Measurements from ENCODE around the gene FRAS1.

Gene FRAS1

DNA sequence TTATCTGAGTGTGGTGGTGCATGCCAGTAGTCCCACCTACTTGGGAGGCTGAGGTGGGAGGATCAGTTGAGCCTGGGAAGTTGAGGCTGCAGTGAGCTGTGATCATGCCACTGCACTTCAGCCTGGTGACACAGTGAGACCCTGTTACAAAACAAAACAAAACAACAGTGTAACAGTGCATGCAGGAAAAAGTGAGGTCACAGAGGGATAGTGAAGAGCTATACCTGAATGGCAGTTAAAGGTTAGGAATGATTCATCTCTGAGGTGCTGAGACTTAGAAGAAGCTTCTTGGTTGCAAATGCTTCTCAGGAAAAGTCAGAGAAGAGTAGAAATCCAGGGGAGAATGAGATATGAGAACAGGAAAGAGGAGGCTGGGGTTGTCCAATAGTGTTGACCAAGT is 178.7 kb downstream of the FRAS1 start:
- TF ChIP-seq POLR2AphosphoS5 (IDR thresholded peaks at IDR 0.05; ENCODE audit: low read depth, low read length) (no peak), FOXP2 (optimal IDR thresholded peaks at IDR 0.05; ENCODE audit: borderline replicate concordance, extremely low read depth, extremely low read length, insufficient read depth) (no peak), SIN3A (IDR thresholded peaks at IDR 0.05; ENCODE audit: borderline replicate concordance, insufficient read depth, low read length) (no peak), TAF1 (IDR thresholded peaks at IDR 0.05; ENCODE audit: borderline replicate concordance, insufficient read depth, low read length) (no peak)
- TF ChIP-seq, protein P1, sequence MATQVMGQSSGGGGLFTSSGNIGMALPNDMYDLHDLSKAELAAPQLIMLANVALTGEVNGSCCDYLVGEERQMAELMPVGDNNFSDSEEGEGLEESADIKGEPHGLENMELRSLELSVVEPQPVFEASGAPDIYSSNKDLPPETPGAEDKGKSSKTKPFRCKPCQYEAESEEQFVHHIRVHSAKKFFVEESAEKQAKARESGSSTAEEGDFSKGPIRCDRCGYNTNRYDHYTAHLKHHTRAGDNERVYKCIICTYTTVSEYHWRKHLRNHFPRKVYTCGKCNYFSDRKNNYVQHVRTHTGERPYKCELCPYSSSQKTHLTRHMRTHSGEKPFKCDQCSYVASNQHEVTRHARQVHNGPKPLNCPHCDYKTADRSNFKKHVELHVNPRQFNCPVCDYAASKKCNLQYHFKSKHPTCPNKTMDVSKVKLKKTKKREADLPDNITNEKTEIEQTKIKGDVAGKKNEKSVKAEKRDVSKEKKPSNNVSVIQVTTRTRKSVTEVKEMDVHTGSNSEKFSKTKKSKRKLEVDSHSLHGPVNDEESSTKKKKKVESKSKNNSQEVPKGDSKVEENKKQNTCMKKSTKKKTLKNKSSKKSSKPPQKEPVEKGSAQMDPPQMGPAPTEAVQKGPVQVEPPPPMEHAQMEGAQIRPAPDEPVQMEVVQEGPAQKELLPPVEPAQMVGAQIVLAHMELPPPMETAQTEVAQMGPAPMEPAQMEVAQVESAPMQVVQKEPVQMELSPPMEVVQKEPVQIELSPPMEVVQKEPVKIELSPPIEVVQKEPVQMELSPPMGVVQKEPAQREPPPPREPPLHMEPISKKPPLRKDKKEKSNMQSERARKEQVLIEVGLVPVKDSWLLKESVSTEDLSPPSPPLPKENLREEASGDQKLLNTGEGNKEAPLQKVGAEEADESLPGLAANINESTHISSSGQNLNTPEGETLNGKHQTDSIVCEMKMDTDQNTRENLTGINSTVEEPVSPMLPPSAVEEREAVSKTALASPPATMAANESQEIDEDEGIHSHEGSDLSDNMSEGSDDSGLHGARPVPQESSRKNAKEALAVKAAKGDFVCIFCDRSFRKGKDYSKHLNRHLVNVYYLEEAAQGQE (IDR thresholded peaks at IDR 0.05; ENCODE audit: insufficient read depth in 1 of 2, low read depth in 2 of 2, low read length in 2 of 2): no peak

DNA sequence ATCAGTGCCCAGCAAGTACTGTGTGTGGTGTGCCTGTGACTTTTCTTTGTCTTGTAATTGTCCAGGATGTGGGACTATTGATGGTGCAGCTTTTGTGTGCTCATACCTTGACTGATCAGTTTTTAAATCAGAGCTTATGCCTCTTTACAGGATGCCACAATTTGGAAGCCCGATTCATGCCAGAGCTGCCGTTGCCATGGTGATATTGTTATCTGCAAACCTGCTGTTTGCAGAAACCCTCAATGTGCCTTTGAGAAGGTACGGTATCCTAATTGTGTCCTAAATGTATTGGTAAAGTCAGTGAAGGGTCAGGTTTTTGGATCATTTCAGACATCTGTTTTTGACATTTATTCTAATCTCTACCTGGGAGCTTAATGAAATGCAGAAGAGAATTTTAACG is 180.2 kb downstream of the FRAS1 start:
- TF ChIP-seq, protein P1 (IDR thresholded peaks at IDR 0.05; ENCODE audit: insufficient read depth in 1 of 2, low read depth in 2 of 2, low read length in 2 of 2): no peak
- TF ChIP-seq TAF1 (IDR thresholded peaks at IDR 0.05; ENCODE audit: borderline replicate concordance, insufficient read depth, low read length) (no peak), SIN3A (IDR thresholded peaks at IDR 0.05; ENCODE audit: borderline replicate concordance, insufficient read depth, low read length) (no peak), POLR2AphosphoS5 (IDR thresholded peaks at IDR 0.05; ENCODE audit: low read depth, low read length) (no peak), FOXP2 (optimal IDR thresholded peaks at IDR 0.05; ENCODE audit: borderline replicate concordance, extremely low read depth, extremely low read length, insufficient read depth) (no peak)

DNA sequence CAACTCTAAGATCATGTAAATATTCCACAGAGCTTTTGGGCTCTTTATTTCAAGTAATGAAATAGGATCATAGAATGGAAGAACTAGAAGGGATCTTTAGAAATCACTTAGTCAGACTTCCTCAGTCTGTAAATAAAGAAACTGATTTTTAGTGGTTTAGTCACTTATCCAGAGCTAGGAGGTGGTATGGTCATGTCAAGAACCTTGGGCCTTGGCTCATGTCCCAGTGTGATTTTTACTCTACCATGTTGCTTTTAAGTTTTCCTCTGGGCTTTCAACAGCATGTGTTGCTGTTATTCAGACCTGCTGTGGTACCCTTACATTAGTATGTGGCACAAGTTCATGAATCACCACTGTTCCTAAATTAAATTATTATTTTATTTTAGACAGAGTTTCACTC is 184.9 kb downstream of the FRAS1 start:
- TF ChIP-seq, protein P1 (IDR thresholded peaks at IDR 0.05; ENCODE audit: insufficient read depth in 1 of 2, low read depth in 2 of 2, low read length in 2 of 2): no peak
- TF ChIP-seq TAF1 (IDR thresholded peaks at IDR 0.05; ENCODE audit: borderline replicate concordance, insufficient read depth, low read length) (no peak), FOXP2 (optimal IDR thresholded peaks at IDR 0.05; ENCODE audit: borderline replicate concordance, extremely low read depth, extremely low read length, insufficient read depth) (no peak), POLR2AphosphoS5 (IDR thresholded peaks at IDR 0.05; ENCODE audit: low read depth, low read length) (no peak), SIN3A (IDR thresholded peaks at IDR 0.05; ENCODE audit: borderline replicate concordance, insufficient read depth, low read length) (no peak)

DNA sequence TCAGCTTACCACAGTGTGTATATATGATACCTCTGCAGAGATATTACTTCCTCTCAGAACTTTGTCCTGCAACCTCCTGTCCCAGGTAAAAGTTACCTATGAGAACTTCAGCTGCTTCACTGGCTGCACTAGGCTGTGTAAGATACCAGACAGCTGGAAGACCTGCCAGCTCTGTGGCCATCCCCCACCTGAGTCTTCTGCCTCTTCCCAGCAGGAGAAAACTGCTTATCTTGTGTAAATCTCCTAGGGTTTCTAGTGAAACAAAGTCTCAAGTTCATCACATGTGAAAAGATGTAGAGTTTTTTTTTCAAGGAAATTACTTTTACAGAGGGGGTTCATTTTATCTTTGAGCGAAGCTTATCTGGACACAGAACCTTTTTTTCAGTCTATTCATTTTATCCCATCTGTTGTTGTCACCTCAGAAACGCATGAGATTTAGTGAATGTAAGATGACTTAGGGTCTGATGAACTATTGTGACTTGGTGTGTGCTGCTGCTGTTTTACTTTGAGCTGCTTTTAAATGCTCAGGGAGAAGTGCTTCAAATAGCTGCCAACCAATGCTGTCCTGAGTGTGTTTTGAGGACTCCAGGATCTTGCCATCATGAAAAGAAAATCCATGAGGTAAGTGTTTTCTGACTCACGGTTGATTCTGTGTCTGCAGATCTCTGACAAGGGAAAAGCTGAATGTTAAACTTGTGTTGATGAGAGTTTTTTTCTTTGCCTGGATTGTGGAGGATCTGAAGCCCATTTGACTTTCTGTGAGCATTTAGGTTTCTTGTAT is 187.8 kb downstream of the FRAS1 start:
- TF ChIP-seq FOXP2 (optimal IDR thresholded peaks at IDR 0.05; ENCODE audit: borderline replicate concordance, extremely low read depth, extremely low read length, insufficient read depth) (no peak), POLR2AphosphoS5 (IDR thresholded peaks at IDR 0.05; ENCODE audit: low read depth, low read length) (no peak), SIN3A (IDR thresholded peaks at IDR 0.05; ENCODE audit: borderline replicate concordance, insufficient read depth, low read length) (no peak), TAF1 (IDR thresholded peaks at IDR 0.05; ENCODE audit: borderline replicate concordance, insufficient read depth, low read length) (no peak)
- TF ChIP-seq, protein P1 (IDR thresholded peaks at IDR 0.05; ENCODE audit: insufficient read depth in 1 of 2, low read depth in 2 of 2, low read length in 2 of 2): no peak

All from PFSK-1 (cell line).